ENCODE measurements around the gene CEP85L.

CEP85L gene

DNA sequence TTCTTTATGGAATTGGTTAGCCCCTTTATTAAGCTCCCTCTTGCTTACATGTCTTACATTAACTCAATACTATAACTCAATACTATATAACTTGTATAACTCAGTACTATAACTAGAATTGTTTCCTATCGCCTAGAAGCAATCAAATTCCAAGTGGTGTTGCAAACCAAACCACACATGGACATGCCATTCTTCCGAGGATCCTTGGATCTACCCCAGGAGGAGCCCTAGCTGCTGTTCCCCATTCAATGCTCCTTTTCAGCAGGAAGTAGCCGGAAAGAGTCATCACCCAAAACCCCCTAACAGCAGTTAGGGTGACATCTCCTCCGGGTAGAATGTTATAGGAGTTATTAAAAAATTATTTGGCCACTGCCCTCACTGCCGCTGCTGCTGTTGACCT, 62.8 kb downstream of the CEP85L start:
- in situ Hi-C loops (cut with MboI; ENCODE audit: low pct_unique_long_range_greater_than_20kb, low sequenced_read_pairs, unreplicated experiment): no loop called here
- TF ChIP-seq, protein P1, sequence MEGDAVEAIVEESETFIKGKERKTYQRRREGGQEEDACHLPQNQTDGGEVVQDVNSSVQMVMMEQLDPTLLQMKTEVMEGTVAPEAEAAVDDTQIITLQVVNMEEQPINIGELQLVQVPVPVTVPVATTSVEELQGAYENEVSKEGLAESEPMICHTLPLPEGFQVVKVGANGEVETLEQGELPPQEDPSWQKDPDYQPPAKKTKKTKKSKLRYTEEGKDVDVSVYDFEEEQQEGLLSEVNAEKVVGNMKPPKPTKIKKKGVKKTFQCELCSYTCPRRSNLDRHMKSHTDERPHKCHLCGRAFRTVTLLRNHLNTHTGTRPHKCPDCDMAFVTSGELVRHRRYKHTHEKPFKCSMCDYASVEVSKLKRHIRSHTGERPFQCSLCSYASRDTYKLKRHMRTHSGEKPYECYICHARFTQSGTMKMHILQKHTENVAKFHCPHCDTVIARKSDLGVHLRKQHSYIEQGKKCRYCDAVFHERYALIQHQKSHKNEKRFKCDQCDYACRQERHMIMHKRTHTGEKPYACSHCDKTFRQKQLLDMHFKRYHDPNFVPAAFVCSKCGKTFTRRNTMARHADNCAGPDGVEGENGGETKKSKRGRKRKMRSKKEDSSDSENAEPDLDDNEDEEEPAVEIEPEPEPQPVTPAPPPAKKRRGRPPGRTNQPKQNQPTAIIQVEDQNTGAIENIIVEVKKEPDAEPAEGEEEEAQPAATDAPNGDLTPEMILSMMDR (IDR thresholded peaks at IDR 0.05; ENCODE audit: extremely low read depth, insufficient read depth, missing control alignments): no peak
- DNase-seq (ENCODE audit: low spot score): no peak

DNA sequence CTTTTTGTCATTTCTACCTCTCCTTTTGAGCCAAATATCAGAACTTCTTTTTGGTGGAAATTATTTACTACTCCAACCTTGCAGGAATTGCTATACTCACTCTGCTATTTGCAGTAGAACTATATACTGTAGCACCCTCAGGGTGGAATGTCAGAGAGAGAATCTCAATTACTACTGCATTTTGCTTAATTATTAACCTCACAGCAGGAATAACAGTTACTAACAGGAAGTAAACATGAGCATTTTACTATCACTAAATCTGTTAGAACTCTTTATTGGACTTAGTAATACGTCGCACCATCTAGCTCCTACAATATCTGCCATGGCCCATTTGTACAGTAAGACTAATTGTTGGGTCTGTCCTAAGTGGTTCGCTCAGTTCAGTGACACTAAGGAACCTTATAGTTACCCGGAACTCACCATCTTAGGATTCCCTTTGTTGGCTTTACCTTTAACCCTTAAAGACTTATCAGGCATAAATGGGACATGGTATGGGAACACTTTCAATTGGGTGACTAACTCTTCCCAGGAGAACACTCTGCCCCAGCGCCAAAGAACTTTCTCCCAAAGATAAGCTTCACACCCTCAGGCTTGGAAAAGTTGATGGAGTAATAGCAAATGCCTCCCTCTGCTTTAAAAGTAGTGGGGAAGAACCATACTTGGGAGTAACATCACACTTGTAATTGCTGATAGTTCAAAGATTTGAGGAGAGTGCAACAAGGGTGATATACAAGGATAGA, 64.5 kb downstream of the CEP85L start:
- in situ Hi-C loops (cut with MboI; ENCODE audit: low pct_unique_long_range_greater_than_20kb, low sequenced_read_pairs, unreplicated experiment): no loop called here
- TF ChIP-seq, protein P1 (IDR thresholded peaks at IDR 0.05; ENCODE audit: extremely low read depth, insufficient read depth, missing control alignments): no peak
- DNase-seq (ENCODE audit: low spot score): no peak

DNA sequence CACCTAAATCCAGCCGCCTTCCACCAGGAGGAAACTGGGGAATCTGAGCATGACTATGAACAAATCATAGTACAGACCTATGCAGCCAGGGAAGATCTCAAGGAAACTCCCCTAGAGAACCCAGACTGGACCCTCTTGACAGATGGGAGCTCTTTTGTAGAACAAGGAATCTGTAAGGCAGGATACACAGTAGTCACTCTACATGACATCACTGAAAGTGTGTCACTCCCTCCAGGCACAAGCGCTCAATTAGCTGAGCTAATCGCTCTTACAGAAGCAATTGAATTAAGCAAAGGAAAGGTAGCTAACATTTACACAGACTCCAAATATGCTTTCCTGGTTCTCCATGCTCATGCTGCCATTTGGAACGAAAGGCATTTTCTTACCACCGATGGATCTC, 66.5 kb downstream of the CEP85L start:
- no peak for DNase-seq (ENCODE audit: low spot score)
- in situ Hi-C loops (cut with MboI; ENCODE audit: low pct_unique_long_range_greater_than_20kb, low sequenced_read_pairs, unreplicated experiment): no loop called here
- TF ChIP-seq, protein P1 (IDR thresholded peaks at IDR 0.05; ENCODE audit: extremely low read depth, insufficient read depth, missing control alignments): no peak

DNA sequence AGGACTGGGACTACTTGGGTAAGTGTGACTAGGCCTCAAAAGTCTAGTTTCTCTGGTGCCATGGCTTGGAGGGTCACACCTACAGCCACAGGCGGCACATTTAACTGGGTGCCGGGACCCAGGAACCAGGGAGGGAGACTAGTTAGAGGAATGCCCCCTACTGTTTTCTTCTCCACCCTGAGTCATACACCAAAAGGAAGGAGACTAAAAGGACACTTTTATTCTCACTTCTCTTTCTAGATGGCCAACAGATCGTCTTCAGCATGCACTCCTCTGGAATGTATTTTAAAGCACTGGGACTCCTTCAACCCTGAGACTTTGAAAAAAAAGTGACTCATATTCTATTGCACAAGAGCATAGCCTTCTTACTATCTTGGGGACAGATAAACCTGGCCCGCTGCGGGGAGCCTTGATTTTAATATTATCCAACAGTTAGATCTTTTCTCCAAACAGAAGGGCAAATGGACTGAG, 69.9 kb downstream of the CEP85L start:
- in situ Hi-C loops (cut with MboI; ENCODE audit: low pct_unique_long_range_greater_than_20kb, low sequenced_read_pairs, unreplicated experiment): no loop called here
- TF ChIP-seq, protein P1 (IDR thresholded peaks at IDR 0.05; ENCODE audit: extremely low read depth, insufficient read depth, missing control alignments): no peak
- DNase-seq (ENCODE audit: low spot score): no peak

DNA sequence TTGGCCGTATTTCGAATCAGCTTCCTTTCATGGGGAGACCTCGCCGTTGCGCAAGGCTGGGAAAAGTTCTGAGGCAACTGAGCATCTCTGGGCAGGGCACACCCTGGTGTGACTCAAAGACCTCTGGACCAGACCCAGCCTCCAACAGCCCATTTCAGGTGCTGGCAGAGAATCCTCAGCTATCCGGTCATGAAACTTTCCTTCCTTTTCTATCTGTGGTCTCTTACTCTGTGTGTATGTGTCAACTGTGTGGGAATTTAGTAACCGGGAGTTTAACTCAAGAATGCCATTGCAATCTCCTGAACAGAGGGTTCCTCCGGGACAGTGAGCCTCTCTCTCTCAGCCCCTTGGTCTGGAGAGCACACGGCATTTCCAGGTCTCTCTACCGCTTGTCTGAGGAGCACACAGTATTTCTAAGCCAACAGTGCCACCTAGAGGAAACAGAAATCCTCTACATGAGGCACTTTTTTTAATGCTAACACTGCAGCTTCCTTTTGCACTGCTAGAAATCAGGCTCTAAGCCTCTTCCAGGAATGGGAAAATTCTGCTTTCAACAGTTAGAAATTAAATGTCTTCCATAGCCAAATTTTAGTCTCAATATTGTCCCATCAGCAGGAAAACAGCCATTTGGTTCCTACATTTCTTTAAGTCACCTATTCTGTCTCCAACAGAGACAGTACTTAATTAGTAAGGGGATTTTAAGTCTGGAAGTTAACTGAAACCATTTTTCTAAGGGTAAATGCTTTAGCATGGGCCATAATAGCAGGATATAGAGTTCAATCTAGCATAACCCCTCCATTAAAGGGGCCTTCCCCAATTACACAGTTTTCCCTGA, 70.6 kb downstream of the CEP85L start:
- in situ Hi-C loops (cut with MboI; ENCODE audit: low pct_unique_long_range_greater_than_20kb, low sequenced_read_pairs, unreplicated experiment): no loop called here
- peak; percentile 16 for DNase-seq (ENCODE audit: low spot score)
- TF ChIP-seq, protein P1 (IDR thresholded peaks at IDR 0.05; ENCODE audit: extremely low read depth, insufficient read depth, missing control alignments): peak; percentile 48

DNA sequence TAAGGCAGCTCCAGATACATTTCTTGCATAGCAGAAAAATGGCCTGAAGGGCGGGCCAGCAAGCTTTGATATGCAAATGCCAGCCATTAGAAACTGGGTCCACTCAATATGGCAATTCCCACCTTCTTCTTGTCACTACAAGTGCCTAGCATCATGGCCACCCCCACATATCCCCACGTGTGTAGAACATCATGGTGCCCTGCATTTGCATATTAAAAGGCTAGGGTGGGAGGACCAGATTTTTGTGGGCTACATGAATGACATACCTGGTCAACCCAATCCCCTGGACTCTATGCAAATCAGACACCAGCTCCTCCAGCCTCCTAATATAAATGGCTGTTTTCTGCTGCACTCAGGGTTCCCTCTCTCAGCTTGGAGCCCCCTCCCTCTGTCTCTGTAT, 71.6 kb downstream of the CEP85L start:
- in situ Hi-C loops (cut with MboI; ENCODE audit: low pct_unique_long_range_greater_than_20kb, low sequenced_read_pairs, unreplicated experiment): no loop called here
- DNase-seq (ENCODE audit: low spot score): no peak
- TF ChIP-seq, protein P1 (IDR thresholded peaks at IDR 0.05; ENCODE audit: extremely low read depth, insufficient read depth, missing control alignments): no peak

Data from GM13977 (cell line).